HG03095 (cell line): Measurements from ENCODE around the gene CFHR2.

Experiments
- ATAC-seq: cut with Tn5 transposase; IDR thresholded peaks from one replicate; pipeline ENCODE4 v1.9.1; 2021; ENCODE audit warnings: moderate library complexity; ENCODE audit not compliant: unreplicated experiment

Gene CFHR2

DNA sequence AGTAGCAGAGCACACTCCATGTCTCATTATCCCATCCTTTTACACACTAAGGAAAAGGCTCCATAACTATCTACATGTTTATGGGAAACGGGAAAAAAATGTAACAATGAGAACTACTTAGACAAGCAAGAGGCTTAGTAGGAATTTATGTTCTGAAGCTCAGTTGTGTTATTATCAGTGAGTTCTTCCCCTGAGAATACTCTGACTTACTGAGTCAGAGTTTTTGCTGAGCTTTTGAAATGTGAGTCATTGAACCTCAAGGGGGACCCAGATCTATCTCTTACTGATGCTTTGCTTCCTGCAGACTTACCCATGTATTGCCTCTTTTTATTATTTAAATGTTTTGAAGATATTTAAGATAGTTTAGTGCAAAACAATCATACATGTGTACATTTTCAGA, 53.9 kb downstream of the CFHR2 start:
- no peak for ATAC-seq

DNA sequence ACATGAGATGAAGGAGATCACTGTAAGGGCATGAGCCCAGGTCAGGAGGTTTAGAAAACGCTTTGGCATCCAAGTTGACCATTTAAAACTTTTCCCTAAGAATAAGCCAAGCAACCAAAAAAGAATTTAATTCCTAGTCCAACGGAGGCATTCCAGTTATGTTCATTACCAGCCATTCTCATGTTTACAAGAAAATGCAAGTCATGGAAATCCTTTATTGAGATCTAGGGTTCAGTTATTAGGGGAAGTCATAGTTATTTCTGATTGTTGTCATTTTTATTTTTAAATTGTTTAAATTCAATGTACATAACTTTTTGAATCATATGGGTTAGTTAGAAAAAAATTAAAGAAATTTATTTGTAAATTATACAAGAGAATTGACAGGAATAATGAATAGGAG, 58.3 kb downstream of the CFHR2 start:
- ATAC-seq = no peak

DNA sequence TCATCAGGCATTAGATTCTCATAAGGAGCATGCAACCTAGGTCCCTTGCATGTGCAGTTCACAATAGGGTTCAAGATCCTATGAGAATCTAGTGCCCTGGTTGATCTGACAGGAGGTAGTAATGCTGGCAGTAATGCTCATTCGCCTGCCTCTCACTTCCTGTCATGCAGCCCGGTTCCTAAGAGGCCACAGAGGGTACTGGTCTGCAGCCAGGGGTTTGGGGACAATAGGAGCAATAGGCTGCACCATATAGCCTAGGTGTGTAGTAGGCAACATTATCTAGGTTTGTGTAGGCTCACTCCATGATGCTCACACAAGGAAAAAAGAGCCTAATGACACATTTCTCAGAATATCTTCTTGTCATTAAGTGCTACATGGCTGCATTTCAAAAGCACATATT, 59.6 kb downstream of the CFHR2 start:
- ATAC-seq = no peak

DNA sequence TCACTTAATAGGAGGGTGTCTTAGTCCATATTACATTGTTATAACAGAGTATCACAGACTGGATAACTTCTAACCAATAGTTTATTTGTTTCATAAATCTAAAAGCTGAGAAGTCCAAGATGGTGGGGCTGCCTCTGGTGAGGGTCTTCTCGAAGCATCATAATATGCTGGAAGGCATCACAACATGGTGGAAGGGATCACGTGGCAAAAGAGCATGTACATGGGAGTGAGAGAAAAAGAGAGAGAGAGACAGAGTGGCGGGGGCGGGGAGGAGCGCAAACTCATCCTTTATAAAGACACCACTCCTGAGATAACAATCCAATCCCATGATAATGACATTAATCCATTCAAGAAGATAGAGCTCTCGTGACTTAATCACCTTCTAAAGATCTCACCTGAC, 65.3 kb downstream of the CFHR2 start:
- no peak for ATAC-seq
